Stimulated activated CD4-positive, alpha-beta T cell treated with anti-CD3 and anti-CD28 coated beads, Interleukin-1b, Interleukin-23, amount 100 ng/mL, for 24 hours (primary cell): Measurements from ENCODE around the gene C9.
"Not testable (repeated sequence)": the region's sequence is repeated elsewhere in the genome, so short reads cannot be mapped to it uniquely, and the experiment has no call there.

ENCODE experiments used
- DNase-seq, 4 experiments: peaks; one replicate each; pipeline ENCODE4 v3.0.0-alpha.2; 2020; ENCODE audit warnings: low read depth in 4 of 4, low spot score in 1 of 4

Gene C9

DNA sequence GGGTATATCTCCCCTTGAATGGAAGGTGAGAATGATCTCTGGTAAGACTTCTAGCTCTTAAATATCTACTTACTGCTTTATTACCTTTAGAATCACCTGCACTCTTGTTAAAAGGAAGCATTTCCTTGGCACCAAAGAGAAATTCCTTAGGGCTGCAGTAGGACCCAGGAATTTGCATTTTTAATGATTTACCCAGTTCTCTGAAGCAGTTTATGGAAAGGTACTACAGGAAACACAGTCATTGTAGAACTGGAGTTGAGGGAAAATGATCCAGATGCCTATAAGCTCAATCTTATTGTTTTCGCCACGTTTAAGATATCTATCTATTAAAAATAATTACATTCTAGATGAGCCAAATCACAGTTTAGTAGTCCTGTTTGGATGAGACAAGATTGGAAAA lies 9.5 kb upstream of the C9 start:
- no peak for DNase-seq

DNA sequence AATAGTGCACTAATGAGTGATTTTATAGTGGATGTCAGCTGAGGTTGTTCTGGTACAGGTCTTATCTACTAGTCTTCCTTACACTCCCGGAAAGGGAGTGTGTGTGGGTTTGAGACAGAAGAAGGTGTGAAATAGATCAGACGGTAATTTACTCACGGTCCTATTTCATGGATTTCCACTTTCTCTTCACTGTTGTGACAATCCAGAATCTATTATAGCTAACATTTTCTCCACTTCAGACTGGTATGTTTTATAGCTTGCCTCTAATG lies 7.0 kb upstream of the C9 start:
- no peak for DNase-seq

DNA sequence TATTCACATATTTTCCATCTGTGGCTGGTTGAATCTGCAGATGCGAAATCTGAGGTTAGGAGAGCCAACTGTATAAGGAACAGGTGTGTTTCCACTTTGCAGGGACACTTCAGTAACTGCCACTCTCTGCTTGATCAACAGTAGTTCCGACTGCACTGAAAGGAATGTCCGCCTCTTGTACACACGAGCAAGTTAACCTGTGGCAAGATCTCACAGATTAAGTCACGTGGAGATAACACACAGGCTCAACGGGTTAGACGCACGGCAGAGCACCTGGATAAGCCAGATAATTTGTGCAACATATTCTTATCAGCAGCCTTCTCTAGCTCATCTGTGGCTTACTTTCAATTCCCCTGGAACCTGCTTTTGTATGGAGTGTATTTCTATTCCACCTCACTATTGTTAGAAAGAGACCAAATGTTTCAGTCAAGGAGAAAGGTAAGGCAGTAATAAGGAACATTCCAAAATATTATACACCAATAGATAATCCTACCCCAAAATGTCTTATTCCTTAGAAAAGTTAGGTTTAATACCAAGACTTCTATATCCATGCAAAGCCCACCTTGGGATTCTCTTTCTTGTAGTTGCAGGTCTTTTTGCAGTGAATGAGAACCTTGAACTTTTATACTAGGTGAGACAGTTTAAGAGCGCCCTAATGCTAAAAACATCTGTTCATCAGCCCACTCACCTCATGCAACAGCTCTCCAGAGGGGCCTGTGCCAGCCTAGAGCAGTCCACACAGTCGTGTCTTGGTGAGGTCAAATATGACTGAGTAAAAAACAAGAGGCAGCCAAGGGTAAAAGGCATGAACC lies 6.5 kb upstream of the C9 start:
- no peak for DNase-seq

DNA sequence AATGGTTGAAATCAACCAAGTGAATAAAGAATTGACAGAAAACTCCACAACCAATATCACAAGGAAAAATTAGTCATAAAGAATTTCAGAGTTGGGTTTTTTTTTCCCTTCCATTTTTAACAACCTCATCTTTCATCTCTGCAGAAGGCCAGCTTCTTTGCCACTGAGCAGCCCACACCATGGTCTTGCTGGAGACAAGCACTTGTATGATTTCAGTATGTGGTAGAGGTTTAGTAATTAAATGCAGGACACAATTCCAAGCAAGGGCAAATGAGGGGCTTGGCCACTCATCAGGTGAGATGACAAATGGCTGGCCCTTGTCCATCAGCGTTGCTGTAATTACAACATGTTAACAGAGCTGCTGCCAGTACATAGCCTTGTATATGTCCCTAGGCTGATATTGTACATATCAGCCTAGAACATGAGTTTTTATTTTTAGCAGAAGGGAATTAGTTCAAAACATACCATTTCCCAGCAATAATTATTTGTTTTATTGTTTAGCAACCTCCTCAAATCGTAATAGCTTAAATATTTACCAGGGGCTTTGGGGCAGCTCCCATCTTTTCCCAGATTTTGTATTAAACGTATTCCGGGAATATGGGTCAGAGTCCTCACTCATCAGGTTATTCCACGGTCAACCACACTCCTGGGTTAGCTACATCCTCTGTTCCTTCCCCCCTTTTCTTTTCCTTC lies 5.0 kb upstream of the C9 start:
- no peak for DNase-seq

- no peak for DNase-seq
Measured at GRCh38 chr5:39368116-39368515, 3.8 kb upstream of the C9 start.

DNA sequence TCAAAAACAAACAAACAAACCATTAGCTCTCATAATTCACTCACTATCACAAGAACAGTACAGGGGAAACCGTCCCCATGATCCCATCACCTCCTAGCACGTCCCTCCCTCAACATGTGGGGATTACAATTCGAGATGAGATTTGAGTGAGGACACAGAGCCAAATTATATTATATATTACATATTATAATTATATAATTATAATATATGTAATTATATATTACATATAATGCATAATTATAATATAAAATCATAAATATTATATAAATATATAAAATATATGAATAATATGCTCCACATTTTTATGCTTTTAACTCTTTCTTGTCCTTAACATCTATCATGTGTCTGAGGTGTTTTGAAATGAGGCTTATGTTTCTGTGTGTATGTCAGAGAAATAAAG lies 3.4 kb upstream of the C9 start:
- no peak for DNase-seq

DNA sequence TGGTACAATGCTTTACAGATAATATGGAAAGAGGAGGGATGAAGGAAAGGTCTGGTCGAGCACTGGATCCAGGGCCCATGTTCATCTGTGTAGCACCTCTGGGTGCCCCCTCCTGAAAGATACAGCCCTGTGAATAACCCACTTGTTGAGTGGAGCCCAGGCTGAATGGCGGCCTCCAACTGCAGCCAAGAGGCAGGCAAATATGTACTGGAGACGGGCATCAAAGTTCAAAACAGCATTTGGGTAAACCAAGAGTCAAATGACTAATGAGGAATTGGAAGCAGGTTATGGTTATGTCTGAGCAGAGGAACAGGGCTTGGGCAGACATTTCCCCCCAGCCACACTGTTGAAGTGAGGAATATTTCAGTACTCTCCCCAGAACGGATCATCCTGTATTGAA lies 1.1 kb downstream of the C9 start:
- no peak for DNase-seq

- DNase-seq: no peak
Measured at GRCh38 chr5:39362646-39363045, 1.6 kb downstream of the C9 start.

DNA sequence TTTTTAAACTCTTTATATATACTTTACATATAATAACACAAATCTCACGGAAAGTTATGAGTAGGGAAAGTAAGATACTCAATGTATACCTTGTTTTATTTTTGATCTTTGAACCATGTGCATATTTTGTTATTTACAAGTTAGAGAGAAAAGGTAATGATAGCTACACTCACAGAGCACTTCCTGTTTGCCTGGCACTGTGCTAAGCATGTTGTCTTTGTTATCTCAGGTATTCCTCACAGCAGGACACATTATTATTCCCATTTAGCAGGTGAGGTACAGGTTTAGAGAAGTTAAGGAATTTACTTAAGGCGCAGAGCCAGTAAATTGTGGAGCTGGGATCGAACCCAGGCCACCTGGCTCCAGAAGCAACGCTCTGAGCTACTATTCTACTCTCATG lies 3.0 kb downstream of the C9 start:
- DNase-seq: no peak

GRCh38 chr5:39360471-39361111 lies 3.7 kb downstream of the C9 start:
- no peak for DNase-seq

DNA sequence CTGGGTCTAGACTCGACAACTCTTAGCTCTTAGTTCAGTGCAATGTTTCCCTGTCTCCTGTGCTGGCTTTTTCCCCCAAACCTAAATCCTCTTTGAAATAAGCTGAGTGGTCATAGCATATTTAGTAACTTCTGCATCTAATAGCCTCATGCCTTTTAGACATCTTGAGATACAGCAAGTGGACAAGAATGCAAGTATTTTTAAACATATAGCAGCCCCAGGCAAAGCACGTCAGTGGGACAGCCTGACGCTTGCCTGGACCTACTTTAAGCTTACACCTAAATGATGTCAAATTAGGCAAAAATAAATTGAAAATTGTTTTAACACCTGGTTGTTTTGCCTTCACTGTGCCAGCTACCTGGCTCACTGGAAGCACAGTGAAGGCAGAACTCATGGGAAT lies 8.0 kb downstream of the C9 start:
- DNase-seq: no peak

DNA sequence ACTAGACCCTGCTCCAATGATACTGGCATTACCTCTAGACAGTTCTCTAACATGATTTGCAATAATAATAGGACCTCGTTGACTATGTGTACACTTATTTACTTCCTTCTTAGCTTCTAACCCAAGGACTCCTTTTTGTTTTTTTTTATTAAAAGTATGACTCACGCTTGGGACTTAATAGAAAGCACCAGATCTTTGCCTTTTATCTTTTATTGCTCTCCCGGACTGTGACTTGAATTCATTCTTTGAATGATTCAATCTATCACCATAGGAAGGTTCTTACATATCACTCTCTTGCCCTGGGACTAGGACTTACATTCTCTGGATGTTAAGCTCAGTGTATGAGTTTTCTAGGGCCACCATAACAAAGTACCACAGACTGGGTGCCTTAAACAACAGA lies 9.0 kb downstream of the C9 start:
- no peak for DNase-seq

- no peak for DNase-seq
Measured at GRCh38 chr5:39353717-39354399, 10.4 kb downstream of the C9 start.

DNA sequence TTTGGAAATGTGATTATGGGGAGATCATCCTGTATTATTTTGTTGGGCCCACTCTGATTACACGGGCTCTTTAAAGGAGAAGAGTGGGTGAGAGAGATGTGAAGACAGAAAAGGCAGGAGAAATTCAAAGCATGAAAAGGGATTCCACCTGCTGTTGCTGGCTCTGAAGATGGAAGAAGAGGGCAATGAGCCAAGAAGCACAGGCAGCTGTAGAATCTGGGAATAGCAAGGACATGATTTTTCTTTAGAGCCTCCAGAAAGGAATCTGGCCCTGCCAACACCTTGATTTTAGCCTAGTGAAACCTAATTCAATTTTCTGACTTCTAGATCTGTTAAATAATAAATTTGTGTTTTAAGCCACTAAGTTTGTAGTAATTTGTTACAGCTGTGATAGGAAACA lies 11.3 kb downstream of the C9 start:
- no peak for DNase-seq

DNA sequence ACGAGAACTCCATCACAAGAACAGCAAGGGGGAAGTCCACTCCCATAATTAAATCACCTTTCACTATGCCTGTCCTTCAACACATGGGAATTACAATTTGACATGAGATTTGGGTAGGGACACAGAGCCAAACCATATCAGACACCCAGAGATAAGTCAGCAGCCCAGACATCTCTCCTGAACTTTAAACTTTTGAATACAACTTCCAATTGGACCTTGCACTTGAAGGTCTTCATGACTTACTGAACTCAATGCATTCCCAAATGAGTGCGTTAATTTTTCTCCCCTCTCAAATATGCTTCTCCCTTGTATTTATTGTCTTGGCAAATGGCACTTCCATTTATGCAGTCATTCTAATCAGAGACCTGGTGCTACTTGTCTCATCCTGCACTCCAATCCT lies 12.1 kb downstream of the C9 start:
- no peak for DNase-seq

DNA sequence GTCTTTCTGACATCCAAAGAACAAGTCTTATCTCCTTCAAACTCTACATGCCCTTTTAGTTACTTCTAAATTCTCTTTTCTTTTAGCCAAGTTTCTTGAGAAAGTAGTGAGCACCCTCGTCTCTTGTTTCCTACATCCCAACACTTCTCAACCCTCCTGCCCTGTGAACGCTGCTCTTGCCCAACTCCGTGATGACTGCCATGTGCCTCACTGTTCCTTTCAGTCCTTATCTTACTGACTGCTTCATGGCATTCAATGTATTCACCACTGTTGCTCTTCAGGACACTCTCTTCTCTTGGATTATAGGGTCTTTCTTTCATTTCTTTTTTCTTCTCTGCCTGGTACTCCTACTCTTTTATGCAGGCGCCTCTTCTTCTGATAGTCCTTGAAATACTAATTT lies 14.8 kb downstream of the C9 start:
- no peak for DNase-seq

DNA sequence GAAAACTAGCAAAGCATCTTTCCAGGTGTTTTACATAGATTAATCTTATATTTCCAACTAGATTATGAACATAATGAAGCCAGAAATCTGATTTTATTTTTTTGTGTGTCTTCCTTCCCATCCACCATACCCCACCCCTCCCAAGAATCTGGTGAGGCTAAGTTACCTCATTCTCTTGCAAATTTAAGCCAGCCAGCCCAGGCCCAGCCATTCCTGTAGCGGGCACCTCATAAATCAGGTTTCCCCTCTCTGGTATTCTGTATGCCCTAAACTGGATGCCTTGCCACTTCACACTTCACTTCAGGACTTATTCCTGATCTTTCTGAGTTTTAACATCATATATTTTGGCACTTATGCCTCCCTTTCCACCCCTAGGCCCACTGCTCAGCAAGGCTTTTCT lies 21.8 kb downstream of the C9 start:
- no peak for DNase-seq

GRCh38 chr5:39341896-39342295 lies 22.4 kb downstream of the C9 start:
- DNase-seq: no peak

DNA sequence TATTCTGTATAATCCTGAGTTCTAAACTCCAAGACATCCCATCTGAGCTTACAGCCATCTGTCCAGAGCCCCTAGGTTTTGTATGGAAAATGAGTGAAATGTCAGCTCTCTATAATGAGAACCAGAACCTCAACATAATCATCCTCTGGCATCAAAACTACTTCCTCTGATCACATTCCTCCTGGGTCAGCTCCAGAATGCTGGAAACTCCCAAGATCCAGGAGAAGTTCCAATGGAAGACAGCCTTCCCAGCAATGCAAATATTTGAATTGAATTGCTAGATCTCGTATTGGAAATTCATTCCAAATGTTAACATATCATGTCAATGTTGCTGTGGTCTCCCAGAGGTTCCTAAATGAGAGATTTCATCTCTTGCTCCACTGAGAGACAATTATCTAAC lies 23.8 kb downstream of the C9 start:
- DNase-seq: no peak

- DNase-seq: no peak
Measured at GRCh38 chr5:39337252-39337915, 26.9 kb downstream of the C9 start.

DNA sequence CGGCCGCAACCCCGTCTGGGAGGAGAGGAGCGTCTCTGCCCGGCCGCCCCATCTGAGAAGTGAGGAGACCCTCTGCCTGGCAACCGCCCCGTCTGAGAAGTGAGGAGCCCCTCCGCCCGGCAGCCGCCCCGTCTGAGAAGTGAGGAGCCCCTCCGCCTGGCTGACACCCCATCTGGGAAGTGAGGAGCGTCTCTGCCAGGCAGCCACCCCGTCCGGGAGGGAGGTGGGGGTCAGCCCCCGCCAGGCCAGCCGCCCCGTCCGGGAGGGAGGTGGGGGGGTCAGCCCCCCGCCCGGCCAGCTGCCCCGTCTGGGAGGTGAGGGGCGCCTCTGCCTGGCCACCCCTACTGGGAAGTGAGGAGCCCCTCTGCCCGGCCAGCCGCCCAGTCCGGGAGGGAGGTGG lies 30.0 kb downstream of the C9 start:
- not testable (repeated sequence) for DNase-seq

DNA sequence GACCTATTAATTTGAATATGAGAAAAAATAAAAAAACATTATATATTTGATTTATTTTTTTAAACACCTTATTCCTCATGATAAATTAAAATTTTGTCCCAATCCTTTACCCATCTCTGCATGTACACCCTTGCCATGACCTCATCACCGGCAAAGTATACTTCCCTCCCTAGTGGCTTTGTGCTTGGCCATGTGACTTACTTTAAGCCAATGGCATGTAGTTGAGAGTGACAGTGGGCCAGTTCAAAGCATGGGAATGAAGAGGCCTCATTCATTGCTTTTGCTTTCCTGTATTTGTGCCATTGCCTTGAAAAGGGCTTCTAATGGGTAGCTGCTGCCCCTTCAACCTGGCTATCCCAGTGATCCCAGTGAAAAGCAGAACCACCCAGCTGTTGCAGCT lies 31.2 kb downstream of the C9 start:
- no peak for DNase-seq
